NAMALWA (cell line): ENCODE results near the gene CFAP73.

Source experiments
- DNase-seq: peaks from one replicate; pipeline ENCODE4 v3.0.0-alpha.2; 2015; ENCODE audit warnings: low spot score

Gene CFAP73

DNA sequence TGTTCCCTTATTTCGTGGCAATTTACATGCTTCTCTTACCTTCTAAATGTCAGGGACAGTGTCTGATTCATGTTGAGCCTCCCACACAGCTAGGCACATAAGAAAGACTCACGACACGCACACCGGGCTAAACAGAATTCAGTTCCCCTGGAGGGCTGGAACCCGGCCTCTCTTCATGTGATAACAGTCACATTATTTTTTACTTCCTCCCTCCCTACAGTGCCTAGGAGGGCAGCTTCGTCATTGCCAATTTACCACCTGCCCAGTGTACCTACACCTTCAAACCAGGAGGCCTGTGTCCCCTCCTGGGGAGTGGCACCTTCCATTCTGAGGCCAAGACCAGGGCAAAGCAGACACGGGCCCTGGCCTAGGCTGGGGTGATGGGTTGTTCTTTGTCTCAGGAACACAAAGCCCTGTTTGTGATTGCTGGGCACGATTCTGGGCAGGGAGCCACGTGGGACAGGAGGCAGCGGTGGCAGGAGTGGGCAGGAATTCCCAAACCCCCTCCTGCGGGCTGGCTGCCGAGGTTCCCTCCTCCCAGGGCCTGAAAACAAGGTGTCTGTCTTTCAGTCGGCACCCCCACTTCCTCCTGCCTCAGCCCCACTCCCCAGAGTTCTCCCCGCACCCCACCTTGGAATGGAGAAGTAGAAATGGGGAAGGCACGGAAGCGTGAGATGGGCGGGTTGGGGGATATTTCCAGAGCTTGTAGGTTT lies 7.2 kb upstream of the CFAP73 start:
- no peak for DNase-seq

DNA sequence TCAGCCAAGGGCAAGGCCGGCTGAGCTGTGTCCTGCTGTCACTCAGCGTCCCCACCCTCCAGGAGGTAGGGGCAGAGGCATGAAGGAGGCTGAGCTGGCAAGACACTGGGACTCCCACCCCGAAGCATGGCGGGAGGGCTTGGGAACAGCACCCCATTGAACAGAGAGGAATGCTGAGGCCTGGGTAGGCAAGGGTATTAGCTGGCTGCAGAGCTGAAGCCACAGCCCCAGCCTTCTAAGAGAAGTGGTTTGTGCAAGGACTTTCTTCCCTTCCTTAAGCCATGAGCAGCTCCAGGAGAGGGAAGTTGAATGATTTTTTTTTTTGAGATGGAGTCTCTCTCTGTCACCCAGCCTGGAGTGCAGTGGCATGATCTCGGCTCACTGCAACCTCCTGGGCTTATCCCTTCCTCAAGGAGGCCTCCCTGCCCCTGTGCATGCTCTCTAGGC lies 6.6 kb upstream of the CFAP73 start:
- no peak for DNase-seq

- DNase-seq, result no peak
These were observed 5.6 kb upstream of the CFAP73 start for GRCh38 chr12:113143959-113144358.

DNA sequence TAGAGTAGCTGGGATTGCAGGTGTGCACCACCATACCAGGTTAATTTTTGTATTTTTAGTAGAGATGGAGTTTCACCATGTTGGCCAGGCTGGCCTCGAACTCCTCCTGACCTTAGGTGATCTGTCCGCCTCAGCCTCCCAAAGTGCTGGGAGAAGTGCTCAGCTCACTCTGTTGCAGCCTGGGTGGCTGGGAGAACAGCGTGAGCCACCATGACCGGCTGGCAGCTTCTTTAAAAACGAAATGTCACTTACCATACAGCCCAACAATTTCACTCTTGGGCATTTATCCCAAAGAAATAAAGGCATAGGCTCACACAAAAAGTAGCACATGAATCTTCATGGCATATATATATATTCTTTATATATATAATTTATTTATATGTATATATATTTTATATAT lies 4.7 kb upstream of the CFAP73 start:
- DNase-seq, result no peak

- no peak for DNase-seq
These were observed 3.6 kb upstream of the CFAP73 start for GRCh38 chr12:113145720-113146551.

DNA sequence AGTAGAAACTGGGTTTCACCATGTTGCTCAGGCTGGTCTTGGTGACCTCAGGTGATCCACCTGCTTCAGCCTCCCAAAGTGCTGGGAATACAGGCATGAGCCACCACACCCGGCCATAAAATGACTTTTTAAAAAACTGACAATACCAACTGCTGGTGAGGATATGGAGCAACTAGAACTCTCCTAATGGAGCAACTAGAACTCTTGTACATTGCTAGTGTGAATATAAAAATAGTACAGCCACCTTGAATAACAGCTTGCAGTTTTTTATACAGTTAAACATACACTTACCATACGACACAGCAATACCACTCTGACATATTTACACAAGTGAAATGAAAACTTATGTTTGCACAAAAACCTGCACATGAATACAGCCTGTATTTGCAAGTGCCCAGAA lies 2.5 kb upstream of the CFAP73 start:
- no peak for DNase-seq

GRCh38 chr12:113151655-113152054 lies 2.1 kb downstream of the CFAP73 start:
- peak; percentile 58 for DNase-seq

- no peak for DNase-seq
These were observed 2.8 kb downstream of the CFAP73 start for GRCh38 chr12:113152196-113152834.

DNA sequence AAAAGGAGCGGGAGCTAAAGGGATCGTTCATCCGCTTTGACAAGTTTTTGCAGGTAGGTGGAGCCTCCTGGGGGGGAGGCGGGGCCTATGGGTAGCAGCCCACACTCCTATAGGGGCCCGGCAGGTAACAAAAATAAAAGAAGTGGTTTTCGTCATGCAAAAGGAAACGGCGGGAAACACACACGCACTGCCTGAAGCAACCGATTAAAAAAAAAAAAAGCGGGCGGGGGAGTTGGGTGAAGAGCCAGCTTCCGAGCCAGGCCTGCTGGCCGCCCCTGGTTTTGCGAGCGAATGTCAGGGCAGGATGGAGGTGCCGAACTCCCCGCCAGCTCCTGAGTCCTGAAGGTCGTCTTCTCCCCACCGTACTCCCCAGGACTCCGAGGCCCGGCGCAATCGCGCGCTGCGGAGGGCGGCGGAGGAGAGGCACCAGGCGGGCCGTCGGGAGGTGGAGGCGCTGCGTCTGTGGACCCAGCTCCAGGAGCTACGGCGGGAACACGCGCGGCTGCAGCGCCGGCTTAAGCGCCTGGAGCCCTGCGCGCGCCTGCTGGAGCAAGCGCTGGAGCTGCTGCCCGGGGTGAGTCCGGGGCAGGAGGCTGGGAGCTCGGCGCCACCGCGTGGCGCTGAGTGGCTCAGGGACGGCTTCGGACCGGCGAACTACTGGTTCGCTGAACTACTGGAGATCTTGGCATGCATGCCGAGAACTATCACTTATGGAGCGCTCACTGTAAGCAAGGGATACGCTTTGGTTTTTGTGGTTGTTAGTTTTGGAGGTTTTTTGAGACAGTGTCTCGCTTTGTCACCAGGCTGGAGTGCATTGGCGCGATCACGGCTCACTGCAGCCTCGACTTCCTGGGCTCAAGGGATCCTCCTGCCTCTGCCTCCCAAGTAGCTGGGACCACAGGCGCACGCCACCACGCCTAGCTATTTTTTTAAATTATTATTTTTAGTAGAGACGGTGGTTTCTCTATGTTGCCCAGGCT lies 3.6 kb downstream of the CFAP73 start:
- peak; percentile 81 for DNase-seq

GRCh38 chr12:113154351-113154973 lies 4.9 kb downstream of the CFAP73 start:
- DNase-seq, result peak; percentile 84

- DNase-seq, result no peak
These were observed 5.5 kb downstream of the CFAP73 start for GRCh38 chr12:113155060-113155459.

GRCh38 chr12:113155646-113156045 lies 6.1 kb downstream of the CFAP73 start:
- peak; percentile 34 for DNase-seq

- DNase-seq, result no peak
These were observed 7.8 kb downstream of the CFAP73 start for GRCh38 chr12:113157218-113157859.

DNA sequence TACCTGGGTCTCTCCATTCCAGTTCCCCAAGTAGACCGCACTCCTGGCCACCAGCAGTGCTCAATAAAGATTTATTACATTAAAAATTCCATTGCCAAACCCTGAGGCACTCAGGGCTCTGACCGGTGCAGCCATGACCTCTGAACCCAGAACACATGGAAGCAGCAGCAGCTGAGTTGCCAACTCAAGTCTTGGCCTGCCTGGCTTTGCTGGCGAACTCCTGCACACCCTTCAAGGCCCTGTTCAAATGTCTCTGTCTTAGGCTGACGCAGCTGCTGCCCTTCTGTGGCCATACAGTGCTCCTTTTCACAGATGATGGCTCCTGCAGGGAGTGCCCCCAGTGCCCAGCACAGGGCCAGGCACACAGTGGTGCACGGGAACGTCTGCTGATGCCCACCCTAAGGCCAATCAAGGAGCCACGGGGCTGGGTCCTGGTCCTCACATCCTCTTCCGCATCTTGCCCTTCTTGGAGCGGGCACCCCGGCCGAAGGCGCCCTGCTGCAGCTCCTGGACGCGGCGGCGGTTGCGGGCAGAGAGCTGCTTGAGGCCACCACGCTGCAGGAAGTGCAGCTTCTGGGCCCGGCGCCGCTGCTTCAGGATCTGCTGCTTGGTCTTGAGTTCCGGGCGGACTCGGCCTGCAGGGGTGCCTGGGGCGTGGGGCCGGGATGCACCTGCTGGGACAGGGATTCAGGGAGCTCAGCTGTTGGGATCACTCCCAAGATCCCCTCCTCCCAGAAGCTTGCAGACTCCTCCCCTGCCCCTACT lies 9.1 kb downstream of the CFAP73 start:
- no peak for DNase-seq

DNA sequence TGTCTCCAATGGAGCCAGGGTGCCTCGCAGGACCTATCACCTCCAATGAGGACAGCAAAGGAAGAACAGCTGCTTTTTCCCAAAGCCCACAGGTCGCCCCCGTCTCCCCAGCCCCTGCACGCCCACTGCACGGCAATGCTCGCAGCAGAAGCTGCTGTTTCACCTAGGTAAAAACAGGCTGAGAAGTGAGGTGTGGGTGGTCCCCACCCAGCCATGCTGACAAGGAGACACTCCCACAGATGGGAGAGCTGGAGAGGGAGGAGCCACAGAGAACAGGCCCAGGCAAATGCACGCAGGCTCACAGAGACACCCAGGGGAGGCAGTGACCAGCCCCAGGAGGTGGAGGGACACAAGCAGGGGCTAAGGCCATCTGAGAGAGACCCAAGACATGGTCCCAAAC lies 10.4 kb downstream of the CFAP73 start:
- DNase-seq, result no peak

- DNase-seq, result peak; percentile 99
These were observed 12.0 kb downstream of the CFAP73 start for GRCh38 chr12:113161415-113162016.

- DNase-seq, result peak; percentile 77
These were observed 12.8 kb downstream of the CFAP73 start for GRCh38 chr12:113162102-113163029.

GRCh38 chr12:113163030-113163360 lies 13.5 kb downstream of the CFAP73 start:
- DNase-seq, result no peak

GRCh38 chr12:113164014-113164413 lies 14.5 kb downstream of the CFAP73 start:
- no peak for DNase-seq
